ENCODE results near the gene IRX1. TPM values are rescaled to one million over a fixed set of nuclear protein-coding genes. Genes with fewer than 3 reads are reported as not detected.

IRX1 gene
- total RNA-seq, 1 donor from 2014 or later, result 7.5 TPM

GRCh38 chr5:3622961-3623360, 27.3 kb downstream of the IRX1 start:
- Histone ChIP-seq H3K36me3 (no peaks in the 10 kb centered on the region), H3K27me3 (no peaks in the 10 kb centered on the region), H3K27ac (no peak overlapping the region), H3K9me3 (no peaks in the 10 kb centered on the region), H3K4me1 (no peaks in the 10 kb centered on the region), H3K4me3 (no peak overlapping the region)
- DNase-seq, result no peak
- no peak for ATAC-seq
- intact Hi-C loops (cut with DNase I), result no loop called here
- TF ChIP-seq CTCF (IDR thresholded peaks at IDR 0.05), result no peak

- TF ChIP-seq CTCF (IDR thresholded peaks at IDR 0.05), result no peak
- H3K27me3 ChIP-seq, result no peaks in the 10 kb centered on the region
- H3K27ac ChIP-seq, result no peak overlapping the region
- ATAC-seq (no peak), DNase-seq (no peak)
- no peaks in the 10 kb centered on the region for H3K36me3 ChIP-seq
- no peaks in the 10 kb centered on the region for H3K4me1 ChIP-seq
- H3K4me3 ChIP-seq, result no peak overlapping the region
- H3K9me3 ChIP-seq, result no peaks in the 10 kb centered on the region
- intact Hi-C loops (cut with DNase I), result no loop called here
Measured at GRCh38 chr5:3625626-3626025, 30.0 kb downstream of the IRX1 start.

GRCh38 chr5:3634061-3634460, 38.4 kb downstream of the IRX1 start:
- no peaks in the 10 kb centered on the region for H3K36me3 ChIP-seq
- no peaks in the 10 kb centered on the region for H3K27me3 ChIP-seq
- intact Hi-C loops (cut with DNase I), result no loop called here
- no peak for ATAC-seq
- DNase-seq, result no peak
- no peaks in the 10 kb centered on the region for H3K4me1 ChIP-seq
- no peak overlapping the region for H3K4me3 ChIP-seq
- H3K9me3 ChIP-seq, result no peaks in the 10 kb centered on the region
- no peak overlapping the region for H3K27ac ChIP-seq
- no peak for TF ChIP-seq CTCF (IDR thresholded peaks at IDR 0.05)

GRCh38 chr5:3639175-3639574, 43.5 kb downstream of the IRX1 start:
- intact Hi-C loops (cut with DNase I), result no loop called here
- no peak for ATAC-seq
- TF ChIP-seq CTCF (IDR thresholded peaks at IDR 0.05), result no peak

GRCh38 chr5:3642231-3642630, 46.6 kb downstream of the IRX1 start:
- no peaks in the 10 kb centered on the region for H3K9me3 ChIP-seq
- no peak for TF ChIP-seq CTCF (IDR thresholded peaks at IDR 0.05)
- H3K4me1 ChIP-seq, result no peaks in the 10 kb centered on the region
- ATAC-seq, result no peak
- no peak overlapping the region for H3K27ac ChIP-seq
- intact Hi-C loops (cut with DNase I), result no loop called here
- H3K36me3 ChIP-seq, result no peaks in the 10 kb centered on the region
- H3K4me3 ChIP-seq, result no peak overlapping the region
- no peaks in the 10 kb centered on the region for H3K27me3 ChIP-seq
- no peak for DNase-seq

More at GRCh38 chr5:3639175-3639574, 43.5 kb downstream of the IRX1 start:
- H3K27ac ChIP-seq, result no peak overlapping the region
- H3K36me3 ChIP-seq, result no peaks in the 10 kb centered on the region
- no peaks in the 10 kb centered on the region for H3K4me1 ChIP-seq
- H3K9me3 ChIP-seq, result no peaks in the 10 kb centered on the region
- no peak overlapping the region for H3K4me3 ChIP-seq
- DNase-seq, result no peak
- H3K27me3 ChIP-seq, result no peaks in the 10 kb centered on the region

- Histone ChIP-seq H3K9me3 (no peaks in the 10 kb centered on the region), H3K4me1 (no peaks in the 10 kb centered on the region), H3K36me3 (no peaks in the 10 kb centered on the region), H3K4me3 (no peak overlapping the region), H3K27ac (no peak overlapping the region), H3K27me3 (no peaks in the 10 kb centered on the region)
- no peak for ATAC-seq
- intact Hi-C loops (cut with DNase I), result no loop called here
- no peak for DNase-seq
- TF ChIP-seq CTCF (IDR thresholded peaks at IDR 0.05), result no peak
Measured at GRCh38 chr5:3650320-3650719, 54.7 kb downstream of the IRX1 start.
